GM19468 (cell line): ENCODE data around the gene POLD4.

ENCODE experiments used
- ATAC-seq: cut with Tn5 transposase; IDR thresholded peaks from one replicate; pipeline ENCODE4 v1.9.1; 2021; ENCODE audit warnings: mild to moderate bottlenecking, moderate library complexity, moderate number of reproducible peaks; ENCODE audit not compliant: unreplicated experiment; ENCODE audit errors: extremely low read depth

The POLD4 gene

DNA sequence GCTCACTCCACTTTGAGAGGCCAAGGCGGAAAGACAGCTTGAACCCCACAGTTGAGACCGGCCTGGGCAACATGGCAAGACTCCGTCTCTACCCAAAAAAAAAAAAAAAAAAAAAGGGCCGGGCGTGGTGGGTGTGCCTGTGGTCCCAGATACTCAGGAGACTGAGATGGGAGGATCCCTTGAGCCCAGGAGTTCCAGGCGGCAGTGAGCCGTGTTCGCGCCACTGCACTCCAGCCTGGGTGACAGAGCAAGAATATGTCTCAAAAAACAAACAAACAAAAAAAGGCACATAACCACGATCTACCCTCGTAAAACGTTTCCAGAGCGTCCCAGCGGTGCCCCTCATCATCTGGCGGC is 37.6 kb upstream of the POLD4 start:
- no peak for ATAC-seq

DNA sequence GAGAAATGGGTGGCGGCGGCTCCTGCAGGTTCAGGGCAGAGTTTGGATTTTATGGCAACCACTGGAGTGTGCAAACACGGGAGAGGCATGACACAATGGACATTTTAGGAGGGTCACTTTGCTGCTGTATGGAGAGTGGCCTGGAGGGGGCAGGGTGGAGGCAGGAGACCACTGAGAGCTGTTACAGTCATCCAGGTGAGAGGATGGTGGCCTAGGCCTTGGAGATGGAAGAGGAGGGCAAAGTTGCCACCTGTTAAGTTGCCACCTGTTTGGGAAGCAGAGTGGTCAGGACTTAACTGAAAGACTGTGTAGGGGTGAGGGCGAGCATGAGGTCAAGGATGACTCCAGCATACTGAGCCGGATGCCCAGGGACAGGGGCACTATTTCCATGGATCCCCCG is 36.1 kb upstream of the POLD4 start:
- ATAC-seq = no peak

- no peak for ATAC-seq
These were observed 34.2 kb upstream of the POLD4 start for GRCh38 chr11:67387518-67387917.

DNA sequence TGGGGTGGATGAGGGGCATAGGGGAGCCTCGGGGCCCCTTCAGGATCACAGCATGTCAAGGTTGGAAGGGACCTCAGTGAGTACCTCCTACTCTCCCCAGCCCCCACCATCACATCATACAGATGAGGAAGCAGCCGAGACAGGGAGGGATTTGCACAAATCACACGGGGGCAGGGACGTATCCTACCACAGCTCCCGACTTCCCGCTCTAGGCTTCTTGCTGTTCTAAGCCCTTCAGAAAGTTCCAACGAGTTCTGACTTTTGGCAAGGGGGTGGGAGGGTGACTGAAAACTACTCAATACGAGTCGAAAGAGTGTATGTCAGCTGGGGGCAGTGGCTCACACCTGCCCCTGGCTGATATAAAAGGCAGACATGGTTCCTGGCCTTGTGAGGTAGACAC is 33.7 kb upstream of the POLD4 start:
- no peak for ATAC-seq

- no peak for ATAC-seq
These were observed 31.6 kb upstream of the POLD4 start for GRCh38 chr11:67384851-67385366.

DNA sequence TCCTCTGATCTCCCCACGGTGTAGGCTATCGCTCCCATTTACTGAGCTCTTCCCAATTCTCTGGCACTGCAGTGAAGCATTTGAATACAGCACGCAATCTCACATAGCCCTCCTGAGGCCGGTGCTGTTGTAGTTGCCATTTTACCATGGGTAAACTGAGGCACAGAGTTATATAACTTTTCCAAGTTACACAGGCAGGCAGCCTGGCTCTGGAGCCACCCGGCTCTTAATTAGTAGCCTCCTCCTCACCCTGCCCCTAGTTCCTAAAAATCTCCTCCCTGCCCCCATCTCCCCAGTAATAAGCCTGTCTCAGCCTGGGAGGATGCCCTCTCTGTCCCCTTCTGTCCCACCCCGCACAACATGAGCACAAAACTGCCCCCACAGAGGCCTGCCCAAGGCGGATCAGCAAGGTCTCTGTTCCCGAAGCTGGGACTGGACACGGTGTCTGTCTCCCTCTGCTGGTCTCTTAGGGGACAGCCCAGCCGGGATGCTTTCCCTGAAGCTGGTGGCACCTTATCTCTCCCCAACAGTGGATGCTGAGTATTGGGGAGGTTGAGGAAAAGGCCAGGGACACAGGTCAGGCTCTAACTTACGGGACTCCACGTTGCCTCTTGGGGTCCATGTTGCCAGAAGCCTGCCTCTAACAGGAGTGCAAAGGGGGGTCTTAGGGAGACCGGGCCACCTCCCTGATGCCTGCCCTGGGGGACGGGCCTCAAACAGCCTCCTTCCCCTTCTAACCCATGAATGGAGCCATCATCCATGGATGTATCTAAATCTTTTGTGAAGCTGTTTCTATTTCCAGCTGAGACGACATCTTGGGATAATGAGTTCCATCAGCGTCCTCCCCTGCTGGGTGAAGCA is 29.2 kb upstream of the POLD4 start:
- ATAC-seq = no peak

DNA sequence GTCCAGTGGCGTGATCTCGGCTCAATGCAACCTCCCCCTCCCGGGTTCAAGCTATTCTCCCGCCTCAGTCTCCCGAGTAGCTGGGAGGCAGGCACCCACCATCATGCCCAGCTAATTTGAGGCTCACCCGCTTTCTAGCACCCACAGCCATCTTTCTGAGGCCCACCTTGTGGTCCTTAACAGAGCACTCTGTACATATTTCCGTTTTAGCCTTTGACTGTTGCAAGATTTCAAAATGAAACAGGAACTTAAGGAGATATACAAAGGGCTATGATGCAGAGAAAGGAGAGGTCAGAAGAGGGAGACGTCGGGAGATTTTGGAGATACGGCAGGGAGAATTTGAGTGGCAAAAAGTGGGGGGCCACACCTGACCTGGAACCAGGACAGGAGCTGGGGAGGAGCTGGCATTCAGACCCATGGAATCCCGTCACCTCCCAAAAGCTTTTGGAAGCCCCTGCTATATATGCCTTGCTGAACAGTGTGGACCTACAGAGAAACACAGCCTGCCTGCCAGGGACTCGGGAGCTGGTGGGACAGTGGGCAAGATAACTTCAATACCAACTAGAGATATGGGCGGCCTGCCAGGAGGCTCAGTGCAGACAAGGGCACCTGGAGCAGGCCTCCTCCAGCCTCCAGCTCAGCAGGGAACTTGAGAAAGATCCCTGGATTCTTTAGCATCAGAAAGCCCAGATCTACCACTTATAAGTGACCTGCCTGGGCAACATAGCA is 28.1 kb upstream of the POLD4 start:
- no peak for ATAC-seq

GRCh38 chr11:67379061-67380058 is 26.0 kb upstream of the POLD4 start:
- no peak for ATAC-seq

DNA sequence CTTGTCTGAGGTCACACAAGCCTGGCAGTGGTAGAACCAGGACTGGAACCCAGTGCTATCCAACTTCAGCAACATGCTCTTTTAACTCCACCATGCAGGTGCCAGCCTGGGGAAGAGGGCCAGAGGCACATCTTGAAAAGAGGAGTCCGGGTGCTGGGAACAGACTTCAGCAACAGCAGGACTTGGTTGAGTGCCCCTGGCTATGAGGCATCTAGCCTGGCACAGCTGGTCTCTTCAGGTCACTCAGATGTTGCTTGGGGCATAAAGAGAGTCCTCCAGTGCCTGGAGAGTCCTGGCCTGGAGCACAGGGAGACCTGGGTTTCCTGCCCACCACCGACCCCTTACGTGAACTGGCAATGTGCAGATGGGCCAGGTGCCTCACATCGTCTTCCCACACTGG is 25.2 kb upstream of the POLD4 start:
- no peak for ATAC-seq

DNA sequence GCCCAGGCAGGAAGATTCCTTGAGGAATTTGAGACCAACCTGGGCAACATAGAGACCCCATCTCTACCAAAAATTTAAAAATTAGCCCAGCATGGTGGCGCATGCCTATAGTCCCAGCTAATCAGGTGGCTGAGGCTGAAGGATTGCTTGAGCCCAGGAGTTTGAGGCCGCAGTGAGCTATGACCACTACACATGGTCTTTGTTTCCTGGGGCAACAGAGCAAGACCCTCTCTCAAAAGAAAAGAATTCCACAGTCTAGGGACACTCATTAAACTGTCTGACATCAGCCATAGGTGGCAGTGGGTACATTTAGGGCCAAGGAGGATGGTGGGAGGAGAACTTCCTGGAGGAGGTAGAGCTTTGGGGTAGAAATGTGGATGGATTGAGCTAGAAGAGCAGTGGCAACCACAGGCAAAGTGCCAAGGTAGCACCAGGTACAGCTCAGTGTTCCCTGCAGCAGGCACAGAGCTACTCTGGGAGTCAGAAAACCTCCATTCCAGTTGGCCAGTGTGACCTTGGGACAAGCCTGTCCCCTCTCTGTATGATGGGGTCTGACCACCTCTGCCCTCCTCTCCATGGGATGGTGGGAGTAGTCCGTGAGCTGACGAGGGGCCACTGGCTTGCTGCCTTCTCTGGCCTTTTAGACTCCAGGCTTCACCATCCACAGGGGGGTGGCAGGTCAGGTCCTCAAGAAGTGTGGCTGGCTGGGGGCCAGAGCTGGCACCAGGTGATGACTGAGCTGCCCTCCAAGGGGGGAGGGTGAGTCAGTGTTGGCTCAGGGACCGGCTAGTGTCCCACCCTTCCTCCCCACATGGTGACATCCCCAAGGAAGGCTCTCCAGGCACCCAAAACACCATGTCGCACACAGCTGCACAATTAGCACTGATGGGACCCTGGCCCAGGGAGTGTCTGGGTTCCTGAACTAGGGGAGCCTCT is 23.8 kb upstream of the POLD4 start:
- no peak for ATAC-seq

- ATAC-seq = no peak
These were observed 22.9 kb upstream of the POLD4 start for GRCh38 chr11:67376063-67376820.

GRCh38 chr11:67375320-67376055 is 22.1 kb upstream of the POLD4 start:
- ATAC-seq = no peak

DNA sequence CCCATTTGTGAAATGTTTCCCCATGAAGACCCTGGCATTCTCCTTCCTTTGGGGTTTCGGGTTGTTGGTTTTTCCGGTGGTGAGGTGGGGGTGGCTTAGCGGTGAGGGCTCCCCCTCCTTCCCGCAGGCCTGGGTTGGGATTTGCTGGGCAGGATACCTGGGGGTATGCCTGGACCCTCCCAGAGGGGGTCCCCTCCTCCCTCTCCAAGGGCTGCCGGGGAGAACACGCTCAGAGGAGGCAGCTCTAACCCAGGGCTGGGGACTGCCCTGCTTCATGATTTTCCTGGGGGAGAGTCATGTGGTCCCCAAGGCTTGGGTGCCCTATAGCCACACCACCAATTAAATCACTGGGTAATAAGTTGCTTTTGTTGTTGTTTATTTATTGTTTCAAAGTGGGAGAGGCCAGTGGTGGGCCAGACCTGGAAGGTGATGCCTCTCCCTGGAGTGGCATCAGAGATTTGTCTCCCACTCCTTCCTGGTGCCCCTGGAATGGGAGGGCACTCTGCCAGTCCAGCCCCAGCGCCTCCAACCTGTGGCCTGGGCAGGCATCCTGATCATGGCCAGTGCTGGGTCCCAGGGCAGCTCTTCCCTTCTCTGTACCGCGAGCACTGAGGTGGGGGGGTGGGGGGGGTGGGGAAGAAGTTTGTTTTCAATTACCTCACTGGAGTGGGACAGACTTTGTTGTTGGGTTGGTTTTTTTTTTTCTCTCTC is 21.4 kb upstream of the POLD4 start:
- ATAC-seq = no peak

DNA sequence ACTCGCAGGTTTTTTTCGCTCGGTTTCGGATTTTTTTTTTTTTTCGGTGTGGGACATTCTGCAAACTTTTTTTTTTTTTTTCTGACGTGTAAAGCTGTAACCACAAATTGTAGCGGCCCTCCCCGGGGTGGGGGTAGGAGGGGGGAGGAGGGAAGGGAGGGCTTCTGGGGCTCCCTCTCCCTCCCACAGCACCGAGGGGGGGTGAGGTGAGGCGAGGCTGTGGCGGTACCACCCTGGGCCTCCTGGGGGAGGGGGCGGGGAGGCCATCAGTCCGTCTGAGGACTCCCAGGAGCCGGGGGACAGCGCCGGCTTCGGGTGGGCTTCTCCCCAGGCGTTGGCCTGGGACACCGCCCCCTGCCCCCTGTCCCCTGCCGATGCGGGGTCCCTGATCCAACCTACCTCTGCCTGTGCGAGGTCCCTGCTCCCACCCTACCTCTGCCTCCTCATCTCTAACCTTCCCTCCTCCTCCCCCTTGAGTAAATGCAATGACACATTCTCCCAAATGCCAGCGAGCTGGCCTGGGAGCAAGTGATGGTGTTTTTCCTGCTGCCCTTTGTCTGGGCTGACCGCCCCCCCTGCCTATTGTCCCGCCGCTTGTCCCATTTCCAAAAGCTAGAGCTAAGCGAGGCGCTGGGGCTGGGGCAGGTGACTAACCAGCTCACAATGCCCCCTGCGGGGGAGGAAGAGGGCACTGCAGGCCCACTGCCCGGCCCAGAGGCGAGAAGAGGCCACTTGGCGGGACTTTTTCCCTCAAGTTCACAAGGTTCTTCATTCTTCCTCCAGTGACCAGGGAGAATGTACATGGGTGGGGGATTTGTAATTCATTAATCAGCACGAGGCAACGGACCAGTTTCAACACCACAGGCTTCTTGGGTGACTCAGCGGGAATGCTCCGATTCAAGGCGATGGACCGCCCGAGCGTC is 20.6 kb upstream of the POLD4 start:
- ATAC-seq = no peak

- no peak for ATAC-seq
These were observed 19.8 kb upstream of the POLD4 start, which contains the start of gene CLCF1 for GRCh38 chr11:67372993-67373647. Gene CLCF1 (minus strand): TSS chr11:67373598. CDS start chr11:67373539, 59 bp downstream.
